D721Med (cell line): ENCODE results near the gene CCDC87.
"Not testable (repeated sequence)": the region's sequence is repeated elsewhere in the genome, so short reads cannot be mapped to it uniquely, and the experiment has no call there.

Experiments
- DNase-seq: peaks from one replicate; pipeline ENCODE4 v3.0.0; 2011; ENCODE audit warnings: low spot score; ENCODE audit not compliant: insufficient read length
- FAIRE-seq: peaks from 2 replicates; lab custom pipeline; 2011; peaks lifted over from hg19 to GRCh38; lab: Jason Lieb, UNC
- TF ChIP-seq, protein P1 (sequence below): IDR thresholded peaks from 2 replicates; pipeline ENCODE4 v1.5.1; 2012; ENCODE audit warnings: mild to moderate bottlenecking, control low read depth; ENCODE audit not compliant: insufficient read depth; ENCODE audit errors: missing control alignments

CCDC87 gene, protein sequence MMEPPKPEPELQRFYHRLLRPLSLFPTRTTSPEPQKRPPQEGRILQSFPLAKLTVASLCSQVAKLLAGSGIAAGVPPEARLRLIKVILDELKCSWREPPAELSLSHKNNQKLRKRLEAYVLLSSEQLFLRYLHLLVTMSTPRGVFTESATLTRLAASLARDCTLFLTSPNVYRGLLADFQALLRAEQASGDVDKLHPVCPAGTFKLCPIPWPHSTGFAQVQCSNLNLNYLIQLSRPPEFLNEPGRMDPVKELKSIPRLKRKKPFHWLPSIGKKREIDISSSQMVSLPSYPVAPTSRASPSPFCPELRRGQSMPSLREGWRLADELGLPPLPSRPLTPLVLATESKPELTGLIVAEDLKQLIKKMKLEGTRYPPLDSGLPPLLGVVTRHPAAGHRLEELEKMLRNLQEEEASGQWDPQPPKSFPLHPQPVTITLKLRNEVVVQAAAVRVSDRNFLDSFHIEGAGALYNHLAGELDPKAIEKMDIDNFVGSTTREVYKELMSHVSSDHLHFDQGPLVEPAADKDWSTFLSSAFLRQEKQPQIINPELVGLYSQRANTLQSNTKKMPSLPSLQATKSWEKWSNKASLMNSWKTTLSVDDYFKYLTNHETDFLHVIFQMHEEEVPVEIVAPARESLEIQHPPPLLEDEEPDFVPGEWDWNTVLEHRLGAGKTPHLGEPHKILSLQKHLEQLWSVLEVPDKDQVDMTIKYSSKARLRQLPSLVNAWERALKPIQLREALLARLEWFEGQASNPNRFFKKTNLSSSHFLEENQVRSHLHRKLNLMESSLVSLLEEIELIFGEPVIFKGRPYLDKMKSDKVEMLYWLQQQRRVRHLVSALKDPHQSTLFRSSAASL

DNA sequence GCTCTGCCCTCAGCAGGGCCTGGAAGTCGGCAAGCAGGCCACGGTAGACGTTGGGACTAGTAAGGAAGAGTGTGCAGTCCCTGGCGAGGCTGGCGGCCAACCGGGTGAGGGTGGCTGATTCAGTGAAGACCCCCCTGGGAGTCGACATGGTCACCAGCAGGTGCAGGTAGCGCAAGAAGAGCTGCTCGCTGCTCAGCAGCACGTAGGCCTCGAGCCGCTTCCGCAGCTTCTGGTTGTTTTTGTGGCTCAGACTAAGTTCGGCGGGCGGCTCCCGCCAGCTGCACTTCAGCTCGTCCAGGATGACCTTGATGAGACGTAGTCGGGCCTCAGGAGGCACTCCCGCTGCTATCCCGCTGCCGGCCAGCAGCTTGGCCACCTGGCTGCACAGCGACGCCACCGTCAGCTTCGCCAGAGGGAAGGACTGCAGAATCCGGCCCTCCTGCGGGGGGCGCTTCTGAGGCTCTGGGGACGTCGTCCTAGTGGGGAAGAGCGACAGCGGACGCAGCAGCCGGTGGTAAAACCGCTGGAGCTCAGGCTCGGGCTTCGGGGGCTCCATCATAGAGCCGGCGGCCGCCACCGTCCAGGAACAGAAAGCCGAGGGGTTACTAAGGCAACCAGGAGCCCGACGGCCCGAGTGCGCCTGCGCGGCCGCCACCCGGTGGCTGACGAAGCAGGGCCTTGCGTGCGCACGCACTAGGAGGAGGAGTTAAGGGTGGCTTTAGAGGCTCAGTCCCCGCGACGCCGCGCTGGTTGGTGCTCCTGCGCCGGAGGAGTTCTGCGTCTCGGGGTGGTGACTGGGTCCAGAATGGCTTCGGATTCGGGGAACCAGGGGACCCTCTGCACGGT is at the start of gene CCDC87, which contains the start of gene CCS:
Gene CCDC87, minus strand, starts transcription at position 607 of the 846 bp plus-strand sequence. Its CDS starts 48 bp downstream, at position 559.
Gene CCS, plus strand, starts transcription at position 729 of the 846 bp plus-strand sequence. Its CDS starts 77 bp downstream, at position 806.
- TF ChIP-seq, protein P1, sequence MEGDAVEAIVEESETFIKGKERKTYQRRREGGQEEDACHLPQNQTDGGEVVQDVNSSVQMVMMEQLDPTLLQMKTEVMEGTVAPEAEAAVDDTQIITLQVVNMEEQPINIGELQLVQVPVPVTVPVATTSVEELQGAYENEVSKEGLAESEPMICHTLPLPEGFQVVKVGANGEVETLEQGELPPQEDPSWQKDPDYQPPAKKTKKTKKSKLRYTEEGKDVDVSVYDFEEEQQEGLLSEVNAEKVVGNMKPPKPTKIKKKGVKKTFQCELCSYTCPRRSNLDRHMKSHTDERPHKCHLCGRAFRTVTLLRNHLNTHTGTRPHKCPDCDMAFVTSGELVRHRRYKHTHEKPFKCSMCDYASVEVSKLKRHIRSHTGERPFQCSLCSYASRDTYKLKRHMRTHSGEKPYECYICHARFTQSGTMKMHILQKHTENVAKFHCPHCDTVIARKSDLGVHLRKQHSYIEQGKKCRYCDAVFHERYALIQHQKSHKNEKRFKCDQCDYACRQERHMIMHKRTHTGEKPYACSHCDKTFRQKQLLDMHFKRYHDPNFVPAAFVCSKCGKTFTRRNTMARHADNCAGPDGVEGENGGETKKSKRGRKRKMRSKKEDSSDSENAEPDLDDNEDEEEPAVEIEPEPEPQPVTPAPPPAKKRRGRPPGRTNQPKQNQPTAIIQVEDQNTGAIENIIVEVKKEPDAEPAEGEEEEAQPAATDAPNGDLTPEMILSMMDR, result peak; percentile 41
- FAIRE-seq, result no peak
- DNase-seq, result peak; percentile 100

DNA sequence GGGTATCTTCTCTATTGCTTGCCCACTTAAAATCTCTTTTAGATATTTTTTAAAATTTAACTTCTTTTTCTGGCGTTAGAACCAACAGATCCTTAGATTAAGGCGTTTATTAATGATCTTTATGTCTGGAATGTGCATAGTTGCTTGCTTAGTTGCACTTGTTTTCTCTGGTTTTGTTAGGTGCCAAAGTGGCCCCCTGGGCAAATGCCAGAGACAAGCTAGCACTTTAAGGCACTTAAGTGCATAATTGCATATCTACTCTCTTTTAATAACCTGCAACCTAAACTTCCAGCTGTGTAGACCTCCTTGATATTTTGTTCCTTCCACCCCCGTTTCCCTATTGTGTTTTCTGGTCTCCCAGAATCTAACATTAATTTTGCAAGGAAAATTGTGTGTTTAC is 49.0 kb upstream of the CCDC87 start:
- TF ChIP-seq, protein P1, result no peak
- no peak for DNase-seq
- no peak for FAIRE-seq

DNA sequence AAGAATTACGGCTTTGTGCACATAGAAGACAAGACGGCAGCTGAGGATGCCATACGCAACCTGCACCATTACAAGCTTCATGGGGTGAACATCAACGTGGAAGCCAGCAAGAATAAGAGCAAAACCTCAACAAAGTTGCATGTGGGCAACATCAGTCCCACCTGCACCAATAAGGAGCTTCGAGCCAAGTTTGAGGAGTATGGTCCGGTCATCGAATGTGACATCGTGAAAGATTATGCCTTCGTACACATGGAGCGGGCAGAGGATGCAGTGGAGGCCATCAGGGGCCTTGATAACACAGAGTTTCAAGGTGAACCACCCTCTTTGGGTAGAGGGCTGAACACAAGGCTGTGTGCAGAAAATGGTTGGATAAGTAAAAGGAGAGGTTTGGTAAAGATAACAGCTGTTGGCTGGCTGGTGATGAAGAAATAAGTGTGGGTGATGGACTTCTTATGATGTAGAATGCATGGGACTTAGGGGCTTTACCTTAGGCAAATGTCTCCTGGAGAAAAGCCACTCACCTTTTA is 47.0 kb upstream of the CCDC87 start:
- not testable (repeated sequence) for FAIRE-seq, DNase-seq

DNA sequence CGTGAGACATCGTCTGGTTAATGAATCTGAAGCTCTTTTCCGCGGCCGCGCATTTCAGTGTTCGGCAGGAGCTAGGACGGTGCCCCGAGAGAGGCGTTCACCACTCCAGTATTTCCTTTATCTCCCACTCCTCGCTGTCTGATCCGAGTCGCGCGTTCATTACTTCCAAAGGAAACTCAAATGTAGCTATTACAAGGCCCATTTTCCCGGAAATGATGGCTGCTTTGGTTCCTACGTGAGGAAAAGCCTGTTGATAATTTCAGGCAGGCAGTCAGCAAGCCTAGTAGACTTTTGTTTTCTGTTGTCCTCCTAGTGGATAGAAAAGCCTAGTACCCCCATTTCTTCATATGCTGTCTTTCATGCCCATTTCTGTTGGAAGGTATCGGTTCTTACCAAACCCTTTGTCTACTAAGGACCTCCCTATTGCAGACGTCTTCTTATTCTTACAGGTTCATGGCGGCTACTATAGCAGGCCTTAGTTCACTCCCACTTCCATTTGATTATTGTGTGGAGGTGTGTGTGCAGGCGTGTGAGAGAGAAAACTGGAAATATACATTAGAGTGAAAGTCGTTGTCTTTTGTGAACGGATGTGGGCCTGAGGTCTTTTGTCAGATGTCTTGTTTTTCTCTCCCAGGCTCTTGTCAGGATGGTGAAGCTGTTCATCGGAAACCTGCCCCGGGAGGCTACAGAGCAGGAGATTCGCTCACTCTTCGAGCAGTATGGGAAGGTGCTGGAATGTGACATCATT is 46.4 kb upstream of the CCDC87 start:
- no peak for FAIRE-seq
- no peak for DNase-seq
- TF ChIP-seq, protein P1, result no peak

DNA sequence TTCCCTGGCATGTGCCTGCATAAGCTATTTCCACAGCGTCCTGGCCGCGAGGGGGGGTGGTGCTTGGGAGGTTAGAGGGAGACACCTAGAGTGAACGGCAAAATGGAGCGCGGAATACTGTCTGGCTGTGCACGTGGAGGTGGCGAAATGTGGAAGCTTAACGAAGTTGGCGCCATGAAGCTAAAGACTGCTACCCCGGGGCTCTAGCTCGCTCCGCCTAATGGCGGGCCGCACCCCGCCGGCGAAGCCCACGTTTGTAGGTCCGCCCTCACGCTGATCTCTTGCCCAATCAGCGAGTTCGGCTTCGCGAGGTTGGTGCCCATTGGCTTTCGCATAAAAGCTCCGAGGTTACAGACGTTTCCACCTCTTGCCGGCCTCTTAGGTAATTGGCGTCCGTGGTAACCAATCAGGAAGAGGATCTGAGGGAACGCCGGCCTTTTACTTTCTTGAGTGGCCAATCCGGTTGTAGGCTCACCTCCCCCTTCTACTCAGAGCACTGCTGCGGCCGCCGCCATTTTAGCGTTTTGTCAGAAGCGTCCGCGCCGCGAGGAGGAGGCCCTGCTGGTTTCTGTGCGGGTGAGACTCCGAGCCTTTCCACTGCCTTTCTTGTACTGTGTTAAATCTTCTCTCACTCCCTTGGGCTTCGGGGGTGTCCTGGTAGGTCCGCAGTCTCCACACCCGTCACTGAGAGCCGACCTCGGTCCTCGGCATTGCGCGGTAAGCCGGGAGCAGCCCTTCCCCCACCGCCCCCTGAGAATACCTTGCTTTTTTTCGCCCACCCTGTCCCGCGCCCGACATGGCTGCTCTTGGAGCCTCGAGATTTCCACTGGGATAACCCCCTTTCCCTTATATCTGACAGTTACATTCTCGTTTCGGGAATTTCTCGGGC is 45.6 kb upstream of the CCDC87 start, which contains the start of gene RBM4:
Gene RBM4, plus strand, starts transcription at position 527 of the 889 bp plus-strand sequence. CDS start 1,009 bp downstream, outside the sequence.
- TF ChIP-seq, protein P1, result no peak
- FAIRE-seq (no peak), DNase-seq (peak; percentile 75)

DNA sequence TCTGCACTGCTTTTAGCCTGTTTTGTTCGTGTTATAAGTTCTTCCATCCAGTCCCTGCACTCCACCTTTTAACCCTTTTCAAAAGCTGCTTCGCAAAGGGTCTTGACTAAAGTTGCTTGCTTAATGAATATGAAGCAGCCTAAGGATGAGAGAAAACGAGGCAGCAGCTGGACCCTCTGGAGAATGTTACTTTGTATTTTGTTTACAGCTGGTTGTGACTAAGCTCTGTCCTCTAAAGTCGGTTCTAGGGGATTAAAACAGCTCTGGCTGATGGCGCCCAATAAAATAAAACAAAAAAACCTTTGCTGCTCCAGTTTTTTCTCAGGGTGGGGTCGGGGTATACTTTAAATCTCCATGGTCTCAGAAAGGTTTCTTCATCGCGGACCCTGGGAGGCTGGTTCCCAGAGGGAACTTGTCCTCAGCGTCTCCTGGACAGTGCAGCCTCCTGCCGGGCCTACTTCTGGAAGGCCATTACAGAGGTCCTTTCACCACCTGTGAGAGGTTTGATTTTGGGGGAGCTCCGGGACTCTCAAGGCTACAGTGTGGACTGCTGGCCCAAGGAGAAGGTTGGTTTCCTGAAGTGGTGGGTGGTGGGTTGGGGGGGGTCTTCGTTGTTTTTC is 44.8 kb upstream of the CCDC87 start:
- FAIRE-seq (no peak), DNase-seq (no peak)
- TF ChIP-seq, protein P1, result no peak
